GM23248 (cell line): ENCODE data around the gene MORC2. TPM values are rescaled to one million over a fixed set of nuclear protein-coding genes. Genes with fewer than 3 reads are reported as not detected.

ENCODE experiments used
- DNase-seq: peaks from one replicate; pipeline ENCODE4 v3.0.0-alpha.2; 2015
- H2AFZ ChIP-seq: fragments of 200-600 bp; sonication (generic); 2 replicates; pipeline ENCODE4 v1.6.1; 2016; ENCODE audit warnings: antibody characterized with exemption
- H3F3A ChIP-seq: fragments of 200-600 bp; sonication (generic); 2 replicates; pipeline ENCODE4 v1.6.1; 2016; ENCODE audit warnings: mild to moderate bottlenecking, antibody characterized with exemption, mixed run types; ENCODE audit not compliant: insufficient read depth
- H3K27ac ChIP-seq: fragments of 200-600 bp; sonication (generic); 2 replicates; pipeline ENCODE4 v1.5.1; 2016; ENCODE audit warnings: mild to moderate bottlenecking
- H3K27me3 ChIP-seq: fragments of 200-600 bp; sonication (generic); replicated peaks from 2 replicates; pipeline ENCODE4 v1.6.1; 2016; ENCODE audit warnings: mild to moderate bottlenecking; ENCODE audit not compliant: insufficient read depth
- H3K36me3 ChIP-seq: fragments of 200-600 bp; sonication (generic); 2 replicates; pipeline ENCODE4 v1.6.1; 2016; ENCODE audit warnings: low read depth, mild to moderate bottlenecking
- H3K4me1 ChIP-seq: fragments of 200-600 bp; sonication (generic); 2 replicates; pipeline ENCODE4 v1.6.1; 2016; ENCODE audit warnings: mild to moderate bottlenecking; ENCODE audit not compliant: insufficient read depth
- H3K4me2 ChIP-seq: fragments of 200-600 bp; sonication (generic); one replicate; pipeline ENCODE4 v1.6.1; 2016; ENCODE audit warnings: mild to moderate bottlenecking; ENCODE audit not compliant: unreplicated experiment
- H3K4me3 ChIP-seq: fragments of 200-600 bp; sonication (generic); 2 replicates; pipeline ENCODE4 v1.5.1; 2016; ENCODE audit warnings: mild to moderate bottlenecking
- H3K79me2 ChIP-seq: fragments of 200-600 bp; sonication (generic); 2 replicates; pipeline ENCODE4 v1.6.1; 2016; ENCODE audit warnings: mild to moderate bottlenecking; ENCODE audit not compliant: insufficient read depth
- H3K9ac ChIP-seq: fragments of 200-600 bp; sonication (generic); 2 replicates; pipeline ENCODE4 v1.6.1; 2016; ENCODE audit warnings: mild to moderate bottlenecking
- H3K9me2 ChIP-seq: fragments of 200-600 bp; sonication (generic); 2 replicates; pipeline ENCODE4 v1.6.1; 2016; ENCODE audit warnings: mixed run types, mild to moderate bottlenecking, moderate library complexity; ENCODE audit not compliant: insufficient read depth
- H3K9me3 ChIP-seq: fragments of 200-600 bp; sonication (generic); one replicate; pipeline ENCODE4 v1.6.1; 2017; ENCODE audit warnings: low read depth
- H4K20me1 ChIP-seq: fragments of 200-600 bp; sonication (generic); 2 replicates; pipeline ENCODE4 v1.6.0; 2016; ENCODE audit not compliant: insufficient read depth
- EZH2 ChIP-seq: fragments of 200-600 bp; sonication (generic); IDR thresholded peaks from 2 replicates; pipeline ENCODE4 v1.6.1; 2018; ENCODE audit warnings: antibody characterized with exemption, mild to moderate bottlenecking; ENCODE audit not compliant: insufficient read depth, poor library complexity, severe bottlenecking
- EZH2phosphoT487 ChIP-seq: fragments of 200-600 bp; sonication (generic); IDR thresholded peaks from 2 replicates; pipeline ENCODE4 v1.6.1; 2018; ENCODE audit warnings: antibody characterized with exemption, moderate library complexity, mild to moderate bottlenecking, low read depth; ENCODE audit not compliant: insufficient read depth
- WGBS, 2 experiments: methylation state at CpG; one replicate each; pipeline ENCODE4 v1.1.6; 2015 to 2017; ENCODE audit warnings: low lambda C conversion rate in 2 of 2, low coverage in 1 of 2; ENCODE audit errors: missing lambda C conversion rate in 2 of 2; 5-methylcytosine and 5-hydroxymethylcytosine counted together
- in situ Hi-C: fragments of 300-500 bp; cut with MboI; formaldehyde crosslinking; loops from 2 replicates; pipeline ENCODE4 v1.15.0; 2020
- polyA plus RNA-seq: library from polyadenylated mRNA; unstranded; fragments of >200 nt; fragmentation: Nextera tagmentation; extraction: Ambion mirVana; gene quantifications from 2 replicates; pipeline ENCODE4 v1.2.1, GENCODE V29; 2016
- total RNA-seq: library from RNA; depleted of rRNA; stranded (reverse); fragments of >200 nt; shearing (Covaris generic); gene quantifications from 2 replicates; pipeline ENCODE4 v1.2.3, GENCODE V29; 2014

Gene MORC2
- total and polyA plus RNA-seq, 2 experiments from 2014 or later = 13.2 to 16.8 TPM

GRCh38 chr22:30948930-30949342, 19.6 kb downstream of the MORC2 start:
- no peak overlapping the region for H3K9ac ChIP-seq
- no peaks in the 10 kb centered on the region for H3K27me3 ChIP-seq
- peaks cover 66% of the 10 kb centered on the region; the same call in 1 of the 2 replicates for H3K36me3 ChIP-seq
- H3K79me2 ChIP-seq = no peaks in the 10 kb centered on the region
- H3K4me3 ChIP-seq = no peak overlapping the region
- H3K9me3 ChIP-seq = no peaks in the 10 kb centered on the region
- in situ Hi-C loops = no loop called here
- no peaks in the 10 kb centered on the region for H3K9me2 ChIP-seq
- H3K27ac ChIP-seq = no peak overlapping the region
- H2AFZ ChIP-seq = no peak overlapping the region
- WGBS, 2 experiments = 79 to 82% methylated on average over 3 of the region's 3 CpGs
- H3F3A ChIP-seq = no peaks in the 10 kb centered on the region
- no peak for TF ChIP-seq EZH2phosphoT487
- no peak for TF ChIP-seq EZH2
- no peaks in the 10 kb centered on the region for H4K20me1 ChIP-seq
- DNase-seq = peak; percentile 36
- H3K4me1 ChIP-seq = no peaks in the 10 kb centered on the region
- H3K4me2 ChIP-seq = no peak overlapping the region

GRCh38 chr22:30947816-30948454, 20.6 kb downstream of the MORC2 start:
- no peak overlapping the region for H3K4me2 ChIP-seq
- H3K79me2 ChIP-seq = no peaks in the 10 kb centered on the region
- no peak overlapping the region for H3K27ac ChIP-seq
- no peak overlapping the region for H2AFZ ChIP-seq
- H3K9me3 ChIP-seq = no peaks in the 10 kb centered on the region
- no peak for TF ChIP-seq EZH2phosphoT487
- no peak for TF ChIP-seq EZH2
- peak; percentile 71 for DNase-seq
- WGBS, 2 experiments = 57 to 69% methylated on average over 2 of the region's 2 CpGs
- H3K9me2 ChIP-seq = no peaks in the 10 kb centered on the region
- no peaks in the 10 kb centered on the region for H3K4me1 ChIP-seq
- no peaks in the 10 kb centered on the region for H4K20me1 ChIP-seq
- H3K36me3 ChIP-seq = peaks cover 66% of the 10 kb centered on the region; the same call in 1 of the 2 replicates
- no peaks in the 10 kb centered on the region for H3K27me3 ChIP-seq
- H3K9ac ChIP-seq = no peak overlapping the region
- H3K4me3 ChIP-seq = no peak overlapping the region
- in situ Hi-C loops = no loop called here
- no peaks in the 10 kb centered on the region for H3F3A ChIP-seq

GRCh38 chr22:30947173-30947815, 21.3 kb downstream of the MORC2 start:
- H3K4me3 ChIP-seq = no peak overlapping the region
- no peaks in the 10 kb centered on the region for H3K4me1 ChIP-seq
- WGBS, 2 experiments = 45 to 51% methylated on average over 5 of the region's 5 CpGs
- no peaks in the 10 kb centered on the region for H3K9me2 ChIP-seq
- H3K9me3 ChIP-seq = no peaks in the 10 kb centered on the region
- no peak for TF ChIP-seq EZH2phosphoT487
- no peak for TF ChIP-seq EZH2
- H2AFZ ChIP-seq = no peak overlapping the region
- H3K27ac ChIP-seq = no peak overlapping the region
- H4K20me1 ChIP-seq = no peaks in the 10 kb centered on the region
- no peaks in the 10 kb centered on the region for H3K79me2 ChIP-seq
- no peaks in the 10 kb centered on the region for H3K27me3 ChIP-seq
- in situ Hi-C loops = no loop called here
- H3K36me3 ChIP-seq = peaks cover 69% of the 10 kb centered on the region; the same call in 1 of the 2 replicates
- no peak overlapping the region for H3K4me2 ChIP-seq
- DNase-seq = peak; percentile 28
- no peak overlapping the region for H3K9ac ChIP-seq
- no peaks in the 10 kb centered on the region for H3F3A ChIP-seq

GRCh38 chr22:30946354-30946753, 22.2 kb downstream of the MORC2 start:
- Histone ChIP-seq H3F3A (no peaks in the 10 kb centered on the region), H3K9me2 (no peaks in the 10 kb centered on the region), H3K9ac (no peak overlapping the region), H4K20me1 (no peaks in the 10 kb centered on the region), H3K27me3 (no peaks in the 10 kb centered on the region), H3K79me2 (no peaks in the 10 kb centered on the region), H3K36me3 (peaks cover 76% of the 10 kb centered on the region; the same call in 1 of the 2 replicates), H3K4me2 (no peak overlapping the region), H3K27ac (no peak overlapping the region), H3K9me3 (no peaks in the 10 kb centered on the region), H3K4me3 (no peak overlapping the region), H3K4me1 (no peaks in the 10 kb centered on the region), H2AFZ (no peak overlapping the region)
- 83 to 85% methylated on average over 7 of the region's 7 CpGs for WGBS, 2 experiments
- no peak for TF ChIP-seq EZH2phosphoT487
- TF ChIP-seq EZH2 = no peak
- no peak for DNase-seq
- in situ Hi-C loops = no loop called here
